ENCODE results near the gene MTERF4. TPM values are rescaled to one million over a fixed set of nuclear protein-coding genes. Genes with fewer than 3 reads are reported as not detected.

Gene MTERF4
- polyA plus RNA-seq, 1 experiment, result 32.0 TPM

- ChIA-PET POLR2A (no interaction called here), CTCF (interaction anchor here (1.1 kb wide), 1 partner anchor 13 kb away, joined by 3 read pairs; no protein-coding TSS in a partner anchor)
- H3K4me3 ChIP-seq (ENCODE audit: low read depth, low read length), result no peak overlapping the region
- no peak for DNase-seq (ENCODE audit: low read depth)
- TF ChIP-seq, protein P1, sequence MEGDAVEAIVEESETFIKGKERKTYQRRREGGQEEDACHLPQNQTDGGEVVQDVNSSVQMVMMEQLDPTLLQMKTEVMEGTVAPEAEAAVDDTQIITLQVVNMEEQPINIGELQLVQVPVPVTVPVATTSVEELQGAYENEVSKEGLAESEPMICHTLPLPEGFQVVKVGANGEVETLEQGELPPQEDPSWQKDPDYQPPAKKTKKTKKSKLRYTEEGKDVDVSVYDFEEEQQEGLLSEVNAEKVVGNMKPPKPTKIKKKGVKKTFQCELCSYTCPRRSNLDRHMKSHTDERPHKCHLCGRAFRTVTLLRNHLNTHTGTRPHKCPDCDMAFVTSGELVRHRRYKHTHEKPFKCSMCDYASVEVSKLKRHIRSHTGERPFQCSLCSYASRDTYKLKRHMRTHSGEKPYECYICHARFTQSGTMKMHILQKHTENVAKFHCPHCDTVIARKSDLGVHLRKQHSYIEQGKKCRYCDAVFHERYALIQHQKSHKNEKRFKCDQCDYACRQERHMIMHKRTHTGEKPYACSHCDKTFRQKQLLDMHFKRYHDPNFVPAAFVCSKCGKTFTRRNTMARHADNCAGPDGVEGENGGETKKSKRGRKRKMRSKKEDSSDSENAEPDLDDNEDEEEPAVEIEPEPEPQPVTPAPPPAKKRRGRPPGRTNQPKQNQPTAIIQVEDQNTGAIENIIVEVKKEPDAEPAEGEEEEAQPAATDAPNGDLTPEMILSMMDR (IDR thresholded peaks at IDR 0.05; ENCODE audit: insufficient read depth, low read depth, low read length), result no peak
- no peaks in the 10 kb centered on the region for H3K36me3 ChIP-seq (ENCODE audit: control insufficient read depth, insufficient read depth, low read length)
- no peaks in the 10 kb centered on the region for H3K27me3 ChIP-seq (ENCODE audit: control insufficient read depth, insufficient read depth, low read length)
These were observed 8.7 kb upstream of the MTERF4 start for GRCh38 chr2:241110607-241111439.

DNA sequence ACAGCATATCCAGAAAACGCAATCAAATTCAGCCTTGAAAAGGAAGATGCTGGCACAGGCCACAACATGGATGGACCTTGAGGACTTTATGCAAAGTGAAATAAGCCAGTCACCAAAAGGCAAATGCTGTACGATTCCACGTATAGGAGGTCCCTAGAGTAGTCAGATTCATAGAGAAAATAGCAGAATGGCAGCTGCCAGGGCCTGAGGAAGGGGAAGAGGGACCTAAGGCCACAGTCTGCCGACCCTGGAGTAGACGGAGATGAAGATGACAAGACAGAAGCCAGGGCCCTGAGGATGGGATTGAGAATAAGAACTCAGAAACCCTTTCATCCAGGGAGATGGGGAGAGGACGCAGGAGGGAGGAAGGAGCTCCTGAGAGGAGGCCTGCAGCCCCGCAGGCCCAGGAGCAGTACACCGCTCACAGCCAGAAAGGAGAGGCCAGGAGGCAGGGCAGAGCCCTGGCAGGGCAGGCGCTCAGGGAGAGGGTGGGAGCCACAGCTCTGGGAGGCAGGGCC lies 8.1 kb upstream of the MTERF4 start:
- CTCF ChIA-PET, result interaction anchor here (1.1 kb wide), 1 partner anchor 14 kb away, joined by 3 read pairs; no protein-coding TSS in a partner anchor
- H3K27me3 ChIP-seq (ENCODE audit: control insufficient read depth, insufficient read depth, low read length), result no peaks in the 10 kb centered on the region
- no peaks in the 10 kb centered on the region for H3K36me3 ChIP-seq (ENCODE audit: control insufficient read depth, insufficient read depth, low read length)
- no peak for DNase-seq (ENCODE audit: low read depth)
- TF ChIP-seq, protein P1 (IDR thresholded peaks at IDR 0.05; ENCODE audit: insufficient read depth, low read depth, low read length), result no peak
- POLR2A ChIA-PET, result no interaction called here
- H3K4me3 ChIP-seq (ENCODE audit: low read depth, low read length), result no peak overlapping the region

- ChIA-PET POLR2A (no interaction called here), CTCF (interaction anchor here (1.1 kb wide), 1 partner anchor 14 kb away, joined by 3 read pairs; no protein-coding TSS in a partner anchor)
- Histone ChIP-seq H3K36me3 (ENCODE audit: control insufficient read depth, insufficient read depth, low read length) (no peaks in the 10 kb centered on the region), H3K4me3 (ENCODE audit: low read depth, low read length) (no peak overlapping the region), H3K27me3 (ENCODE audit: control insufficient read depth, insufficient read depth, low read length) (no peaks in the 10 kb centered on the region)
- no peak for DNase-seq (ENCODE audit: low read depth)
- TF ChIP-seq, protein P1 (IDR thresholded peaks at IDR 0.05; ENCODE audit: insufficient read depth, low read depth, low read length), result no peak
These were observed 7.4 kb upstream of the MTERF4 start for GRCh38 chr2:241109210-241110088.

GRCh38 chr2:241108271-241109209 lies 6.5 kb upstream of the MTERF4 start:
- Histone ChIP-seq H3K27me3 (ENCODE audit: control insufficient read depth, insufficient read depth, low read length) (no peaks in the 10 kb centered on the region), H3K4me3 (ENCODE audit: low read depth, low read length) (no peak overlapping the region), H3K36me3 (ENCODE audit: control insufficient read depth, insufficient read depth, low read length) (no peaks in the 10 kb centered on the region)
- TF ChIP-seq, protein P1 (IDR thresholded peaks at IDR 0.05; ENCODE audit: insufficient read depth, low read depth, low read length), result no peak
- no peak for DNase-seq (ENCODE audit: low read depth)
- POLR2A ChIA-PET, result no interaction called here
- CTCF ChIA-PET, result no interaction called here
